Right cardiac atrium (tissue), 5 donors: Measurements from ENCODE around the gene TAF6. TPM values are rescaled to one million over a fixed set of nuclear protein-coding genes. Genes with fewer than 3 reads are reported as not detected.
A peak's percentile ranks its signal among the peaks of the same experiment; 100 is the strongest.

Experiments
- ATAC-seq, 2 donors: fragments of 200-7000 bp; cut with Tn5 transposase; one replicate each; pipeline versions ENCODE4 v1.8.0 to v1.9.1; 2020; ENCODE audit warnings: moderate library complexity in 2 of 2, mild to moderate bottlenecking in 1 of 2
- DNase-seq, 3 donors: peaks; one replicate each; pipeline ENCODE4 v3.0.0-alpha.2; 2020
- H3K27ac ChIP-seq: one replicate; pipeline ENCODE4 v1.5.1; 2013; ENCODE audit warnings: mild to moderate bottlenecking, low read length, control low read depth, moderate library complexity
- H3K27me3 ChIP-seq: one replicate; pipeline ENCODE4 v1.6.1; 2013; ENCODE audit not compliant: control insufficient read depth, insufficient read depth
- H3K4me1 ChIP-seq: one replicate; pipeline ENCODE4 v1.6.1; 2013; ENCODE audit warnings: low read length; ENCODE audit not compliant: control insufficient read depth, insufficient read depth
- H3K4me3 ChIP-seq: one replicate; pipeline ENCODE4 v1.5.1; 2013; ENCODE audit warnings: low read length, control low read depth
- H3K9me3 ChIP-seq: one replicate; pipeline ENCODE4 v1.6.1; 2013; ENCODE audit warnings: low read length; ENCODE audit not compliant: control insufficient read depth
- WGBS: extraction: QIAGEN DNeasy Blood & Tissue Kit; methylation state at CpG from one replicate; pipeline ENCODE4 v1.1.7; 2013; 5-methylcytosine and 5-hydroxymethylcytosine counted together
- intact Hi-C, 4 donors: fragments of 100-400 bp; cut with DNase I; formaldehyde crosslinking; loops; one replicate each; pipeline versions ENCODE4 v1.11.0 to v1.14.0; 2022 to 2023
- polyA plus RNA-seq: library from polyadenylated mRNA; stranded (reverse); fragments of 200-250 nt; gene quantifications from one replicate; pipeline ENCODE4 v1.2.3, GENCODE V29; 2013
- total RNA-seq, 4 donors: library from RNA; stranded (reverse); fragmentation: NEBNext Ultra II Directional; extraction: Animal tissue kit (Norgen Biotek cat#: 25700); gene quantifications; one replicate each; pipeline ENCODE4 v1.2.1, GENCODE V29; 2021
- donor health status: healthy with polysubstance abuse.
- donor health status: DM: no; HTN: yes; CAD: no.
- donor health status: DM: no; HTN: no; CAD: no.
- donor health status: DM: no; HTN: yes; CAD: no; lungs with severe emphysema.
- donor health status: DM: yes; HTN: yes; CAD: no.

TAF6 gene
- total and polyA plus RNA-seq, 5 donors = 29.7 to 37.7 (median 33.9) TPM

DNA sequence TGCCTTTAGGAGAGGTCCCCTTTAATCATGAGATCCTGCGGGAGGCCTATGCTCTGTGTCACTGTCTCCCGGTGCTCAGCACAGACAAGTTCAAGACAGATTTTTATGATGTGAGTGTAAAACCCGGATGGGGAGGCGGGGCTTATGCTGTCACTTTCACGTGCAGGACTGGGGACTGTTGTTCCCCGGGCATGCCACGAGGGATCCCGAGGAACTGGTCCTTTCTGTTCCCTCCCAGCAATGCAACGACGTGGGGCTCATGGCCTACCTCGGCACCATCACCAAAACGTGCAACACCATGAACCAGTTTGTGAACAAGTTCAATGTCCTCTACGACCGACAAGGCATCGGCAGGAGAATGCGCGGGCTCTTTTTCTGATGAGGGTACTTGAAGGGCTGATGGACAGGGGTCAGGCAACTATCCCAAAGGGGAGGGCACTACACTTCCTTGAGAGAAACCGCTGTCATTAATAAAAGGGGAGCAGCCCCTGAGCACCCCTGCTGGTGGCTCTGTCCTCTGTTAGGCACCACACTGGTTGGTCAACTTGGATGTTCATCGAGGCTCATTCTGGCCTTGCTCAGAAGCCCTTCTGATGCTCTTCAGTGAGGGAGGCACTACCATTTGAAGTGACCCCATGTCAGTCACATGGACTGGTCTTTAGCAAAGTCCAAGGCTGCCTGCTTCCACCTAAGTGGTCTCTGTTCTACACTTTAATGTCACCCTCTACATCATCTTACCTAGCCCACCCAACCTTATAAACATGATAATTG lies 27.6 kb downstream of the TAF6 start:
- H3K4me3 ChIP-seq = no peak overlapping the region
- H3K27me3 ChIP-seq = no peaks in the 10 kb centered on the region
- H3K4me1 ChIP-seq = peaks cover 3% of the 10 kb centered on the region
- DNase-seq (no peak), ATAC-seq (no peak)
- H3K9me3 ChIP-seq = no peaks in the 10 kb centered on the region
- WGBS = 65% methylated on average over 19 of the region's 19 CpGs
- intact Hi-C loops = no loop called here
- H3K27ac ChIP-seq = no peak overlapping the region

GRCh38 chr7:100090527-100091410 lies 28.4 kb downstream of the TAF6 start:
- no peaks in the 10 kb centered on the region for H3K9me3 ChIP-seq
- peaks cover 3% of the 10 kb centered on the region for H3K4me1 ChIP-seq
- WGBS = 87% methylated on average over 14 of the region's 14 CpGs
- no peak overlapping the region for H3K27ac ChIP-seq
- intact Hi-C loops = no loop called here
- no peak for DNase-seq
- H3K27me3 ChIP-seq = no peaks in the 10 kb centered on the region
- H3K4me3 ChIP-seq = no peak overlapping the region
- ATAC-seq = no peak

- no peaks in the 10 kb centered on the region for H3K9me3 ChIP-seq
- intact Hi-C loops = loop anchor here in 2 of 4 donors (10.0 kb wide), 1 partner anchor 95 kb away; no protein-coding TSS in a partner anchor
- 31% methylated on average over 7 of the region's 7 CpGs for WGBS
- peak overlapping the region; percentile 79 for H3K4me3 ChIP-seq
- ATAC-seq (no peak), DNase-seq (no peak)
- H3K27me3 ChIP-seq = no peaks in the 10 kb centered on the region
- peaks cover 3% of the 10 kb centered on the region for H3K4me1 ChIP-seq
- H3K27ac ChIP-seq = no peak overlapping the region
These were observed 29.5 kb downstream of the TAF6 start for GRCh38 chr7:100089458-100090196.

DNA sequence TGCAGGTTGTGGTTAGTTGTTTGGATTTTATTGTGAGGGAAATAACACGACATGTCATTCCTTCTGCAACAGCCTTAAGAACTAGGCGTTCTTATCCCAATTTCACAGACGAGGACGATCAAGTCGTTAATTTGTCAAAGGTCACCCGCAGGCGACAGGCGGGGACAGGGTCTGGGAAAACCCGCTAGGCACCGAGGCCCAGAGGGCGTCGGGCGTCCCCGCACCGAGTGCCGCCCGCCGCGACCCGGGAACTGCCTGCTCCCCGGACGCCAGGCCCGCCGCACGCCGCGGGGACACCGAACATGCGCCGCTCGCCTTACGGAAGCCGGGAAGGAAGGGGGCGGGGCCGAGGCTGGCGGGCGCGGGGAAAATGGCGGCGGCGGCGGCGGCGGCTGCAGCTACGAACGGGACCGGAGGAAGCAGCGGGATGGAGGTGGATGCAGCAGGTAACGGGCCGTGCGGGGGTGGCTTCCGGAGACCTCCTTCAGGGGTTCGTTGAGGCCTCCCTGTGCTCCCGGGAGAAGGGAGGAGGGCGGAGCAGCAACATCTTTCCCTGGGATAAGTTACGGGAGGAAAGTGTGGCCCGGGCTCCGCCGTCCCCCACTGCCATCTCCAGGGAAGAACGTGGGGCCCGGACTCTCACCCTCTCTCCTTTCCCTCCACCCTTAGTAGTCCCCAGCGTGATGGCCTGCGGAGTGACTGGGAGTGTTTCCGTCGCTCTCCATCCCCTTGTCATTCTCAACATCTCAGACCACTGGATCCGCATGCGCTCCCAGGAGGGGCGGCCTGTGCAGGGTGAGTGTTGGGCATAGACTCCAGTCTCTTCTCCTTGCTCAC lies 30.3 kb downstream of the TAF6 start, which contains the start of gene COPS6:
COPS6 (plus strand) TSS at position 349 of the 837 bp plus-strand sequence; CDS start at position 371, 22 bp downstream.
- Histone ChIP-seq H3K9me3 (no peaks in the 10 kb centered on the region), H3K4me3 (peak within 1 kb of the TSS; percentile 79), H3K27me3 (no peaks in the 10 kb centered on the region), H3K27ac (peak within 1 kb of the TSS; percentile 71), H3K4me1 (peaks cover 3% of the 10 kb centered on the region)
- ATAC-seq = peak; percentile 85 to 86
- intact Hi-C loops = loop anchor here in 2 of 4 donors (10.0 kb wide), 1 partner anchor 94 kb away; no protein-coding TSS in a partner anchor
- DNase-seq = peak; percentile 86 to 96 (median 94)
- WGBS = under 1% methylated on average over 68 of the region's 68 CpGs

DNA sequence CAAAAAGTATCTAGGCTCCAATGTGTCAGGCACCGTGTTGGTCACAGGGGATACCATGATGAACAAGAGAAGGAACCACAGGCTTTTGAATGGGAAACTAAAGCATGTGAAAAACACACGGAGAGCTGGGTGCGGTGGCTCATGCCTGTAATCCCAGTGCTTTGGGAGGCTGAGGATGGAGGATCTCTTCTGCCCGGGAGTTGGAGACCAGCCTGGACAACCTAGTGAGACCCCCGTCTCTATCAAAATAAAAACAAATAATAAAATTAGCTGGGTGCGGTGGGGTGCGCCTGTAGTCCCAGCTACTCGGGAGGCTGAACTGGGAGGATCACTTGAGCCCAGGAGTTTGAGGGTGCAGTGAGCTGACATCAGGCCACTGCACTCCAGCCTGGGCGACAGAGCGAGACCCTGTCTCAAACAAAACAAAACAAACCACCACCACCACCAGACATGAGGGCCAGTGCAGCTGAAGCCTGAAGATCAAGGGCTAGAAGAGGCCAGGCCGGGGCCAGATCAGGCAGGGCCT lies 31.0 kb downstream of the TAF6 start:
- H3K27me3 ChIP-seq = no peaks in the 10 kb centered on the region
- H3K4me3 ChIP-seq = peak overlapping the region; percentile 79
- DNase-seq (no peak), ATAC-seq (no peak)
- H3K4me1 ChIP-seq = peaks cover 3% of the 10 kb centered on the region
- peak overlapping the region; percentile 71 for H3K27ac ChIP-seq
- WGBS = 79% methylated on average over 11 of the region's 11 CpGs
- intact Hi-C loops = loop anchor here in 2 of 4 donors (10.0 kb wide), 1 partner anchor 93 kb away; no protein-coding TSS in a partner anchor
- H3K9me3 ChIP-seq = no peaks in the 10 kb centered on the region

DNA sequence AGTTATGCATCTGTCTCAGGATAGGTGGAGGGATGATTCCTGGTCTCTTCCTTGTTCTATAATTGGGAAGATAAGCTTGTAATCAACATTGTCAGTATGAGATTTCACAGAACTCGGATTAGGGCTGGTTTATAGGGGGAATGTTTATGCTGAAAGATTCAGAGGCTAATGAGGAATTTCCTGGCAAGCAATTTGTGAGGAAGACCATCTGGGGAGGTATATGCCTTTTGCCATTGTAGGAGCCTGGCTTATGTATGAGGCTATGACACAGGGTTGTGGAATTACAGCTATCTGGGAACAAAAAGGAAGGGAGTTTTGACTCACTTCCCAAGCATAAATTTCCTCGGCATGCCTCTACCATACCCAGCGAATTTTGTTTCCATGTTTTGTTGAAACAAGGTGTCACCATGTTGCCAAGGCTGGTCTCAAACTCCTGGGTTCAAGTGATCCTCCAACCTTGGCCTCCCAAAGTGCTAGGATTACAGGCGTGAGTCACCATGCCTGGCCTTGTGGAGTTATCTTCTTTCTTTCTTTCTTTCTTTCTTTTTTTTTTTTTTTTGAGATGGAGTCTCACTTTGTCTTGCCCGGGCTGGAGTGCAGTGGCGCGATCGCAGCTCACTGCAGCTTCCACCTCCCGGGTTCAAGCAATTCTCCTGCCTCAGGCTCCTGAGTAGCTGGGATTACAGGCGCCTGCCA lies 32.0 kb downstream of the TAF6 start:
- Histone ChIP-seq H3K4me1 (peaks cover 3% of the 10 kb centered on the region), H3K27ac (no peak overlapping the region), H3K27me3 (no peaks in the 10 kb centered on the region), H3K4me3 (no peak overlapping the region), H3K9me3 (no peaks in the 10 kb centered on the region)
- no peak for DNase-seq
- WGBS = 79% methylated on average over 10 of the region's 10 CpGs
- intact Hi-C loops = loop anchor here in 2 of 4 donors (10.0 kb wide), 1 partner anchor 92 kb away; no protein-coding TSS in a partner anchor
- ATAC-seq = no peak

GRCh38 chr7:100085515-100085914 lies 33.6 kb downstream of the TAF6 start:
- Histone ChIP-seq H3K4me1 (peaks cover 3% of the 10 kb centered on the region), H3K4me3 (no peak overlapping the region), H3K9me3 (no peaks in the 10 kb centered on the region), H3K27me3 (no peaks in the 10 kb centered on the region), H3K27ac (no peak overlapping the region)
- DNase-seq (no peak), ATAC-seq (no peak)
- WGBS = 50% methylated on average over 3 of the region's 3 CpGs
- intact Hi-C loops = loop anchor here in 2 of 4 donors (10.0 kb wide), 1 partner anchor 91 kb away; no protein-coding TSS in a partner anchor

- Histone ChIP-seq H3K4me1 (peaks cover 3% of the 10 kb centered on the region), H3K27ac (peak overlapping the region; percentile 59), H3K27me3 (no peaks in the 10 kb centered on the region), H3K4me3 (no peak overlapping the region), H3K9me3 (no peaks in the 10 kb centered on the region)
- intact Hi-C loops = loop anchor here in 2 of 4 donors (10.0 kb wide), 1 partner anchor 88 kb away; no protein-coding TSS in a partner anchor
- DNase-seq (no peak), ATAC-seq (no peak)
- 52% methylated on average over 4 of the region's 4 CpGs for WGBS
These were observed 36.2 kb downstream of the TAF6 start for GRCh38 chr7:100082978-100083377.

DNA sequence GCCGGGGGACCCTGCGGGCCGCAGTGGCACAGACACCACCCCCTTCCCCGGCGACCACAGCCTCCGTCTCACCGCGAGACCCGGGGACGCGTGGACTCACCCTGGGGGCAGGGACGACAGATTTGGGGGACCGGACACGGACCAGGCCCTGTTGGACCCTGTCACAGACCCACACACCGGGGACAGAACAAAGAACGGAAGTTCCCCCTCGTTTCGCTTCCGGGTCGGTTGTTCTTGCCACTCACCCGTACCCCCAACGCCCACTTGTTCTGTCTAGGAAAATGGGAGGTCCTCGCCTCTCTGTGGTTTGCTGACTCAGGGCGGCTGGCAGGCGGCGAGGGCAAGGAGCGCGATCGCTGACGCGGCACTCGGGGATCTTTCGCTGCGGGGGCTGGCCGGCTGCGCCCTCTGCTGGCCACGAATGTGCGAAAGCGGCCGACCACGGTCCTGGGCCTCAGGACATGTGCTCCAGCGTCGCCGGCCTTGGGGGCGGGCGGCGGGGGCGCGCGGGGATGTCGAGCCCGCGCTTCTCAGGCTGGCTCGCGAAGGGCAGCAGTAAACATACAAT lies 37.5 kb downstream of the TAF6 start, which contains the start of gene ZNF3:
ZNF3 (minus strand) TSS at position 189 of the 568 bp plus-strand sequence. CDS start 4,366 bp downstream, outside the sequence.
- intact Hi-C loops = loop anchor here in 2 of 4 donors (10.0 kb wide), 1 partner anchor 87 kb away; no protein-coding TSS in a partner anchor
- no peaks in the 10 kb centered on the region for H3K27me3 ChIP-seq
- H3K4me3 ChIP-seq = peak within 1 kb of the TSS; percentile 76
- H3K27ac ChIP-seq = peak within 1 kb of the TSS; percentile 60
- ATAC-seq (peak; percentile 95 to 97), DNase-seq (peak; percentile 98 to 99 (median 99))
- H3K9me3 ChIP-seq = no peaks in the 10 kb centered on the region
- under 1% methylated on average over 55 of the region's 55 CpGs for WGBS
- H3K4me1 ChIP-seq = peaks cover 3% of the 10 kb centered on the region
